Measurements from ENCODE around the gene AGBL3. TPM values are rescaled to one million over a fixed set of nuclear protein-coding genes. Genes with fewer than 3 reads are reported as not detected.

Gene AGBL3
- total and polyA plus RNA-seq, 9 of the 15 experiments (the other 6 are each of a cell fraction or from before 2014, with no cell fraction given), result 0.54 to 2.9 (median 1.7) TPM

- TF ChIP-seq, protein P1, sequence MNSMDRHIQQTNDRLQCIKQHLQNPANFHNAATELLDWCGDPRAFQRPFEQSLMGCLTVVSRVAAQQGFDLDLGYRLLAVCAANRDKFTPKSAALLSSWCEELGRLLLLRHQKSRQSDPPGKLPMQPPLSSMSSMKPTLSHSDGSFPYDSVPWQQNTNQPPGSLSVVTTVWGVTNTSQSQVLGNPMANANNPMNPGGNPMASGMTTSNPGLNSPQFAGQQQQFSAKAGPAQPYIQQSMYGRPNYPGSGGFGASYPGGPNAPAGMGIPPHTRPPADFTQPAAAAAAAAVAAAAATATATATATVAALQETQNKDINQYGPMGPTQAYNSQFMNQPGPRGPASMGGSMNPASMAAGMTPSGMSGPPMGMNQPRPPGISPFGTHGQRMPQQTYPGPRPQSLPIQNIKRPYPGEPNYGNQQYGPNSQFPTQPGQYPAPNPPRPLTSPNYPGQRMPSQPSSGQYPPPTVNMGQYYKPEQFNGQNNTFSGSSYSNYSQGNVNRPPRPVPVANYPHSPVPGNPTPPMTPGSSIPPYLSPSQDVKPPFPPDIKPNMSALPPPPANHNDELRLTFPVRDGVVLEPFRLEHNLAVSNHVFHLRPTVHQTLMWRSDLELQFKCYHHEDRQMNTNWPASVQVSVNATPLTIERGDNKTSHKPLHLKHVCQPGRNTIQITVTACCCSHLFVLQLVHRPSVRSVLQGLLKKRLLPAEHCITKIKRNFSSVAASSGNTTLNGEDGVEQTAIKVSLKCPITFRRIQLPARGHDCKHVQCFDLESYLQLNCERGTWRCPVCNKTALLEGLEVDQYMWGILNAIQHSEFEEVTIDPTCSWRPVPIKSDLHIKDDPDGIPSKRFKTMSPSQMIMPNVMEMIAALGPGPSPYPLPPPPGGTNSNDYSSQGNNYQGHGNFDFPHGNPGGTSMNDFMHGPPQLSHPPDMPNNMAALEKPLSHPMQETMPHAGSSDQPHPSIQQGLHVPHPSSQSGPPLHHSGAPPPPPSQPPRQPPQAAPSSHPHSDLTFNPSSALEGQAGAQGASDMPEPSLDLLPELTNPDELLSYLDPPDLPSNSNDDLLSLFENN (IDR thresholded peaks at IDR 0.05; ENCODE audit: low read depth in 2 of 2, low read length in 2 of 2), result peak in 1 of 2 experiments; percentile 63; a peak in 1 of 4 replicates
- TF ChIP-seq ZNF212 (CRISPR knock-in tag; IDR thresholded peaks at IDR 0.05) (no peak), RBM25 (IDR thresholded peaks at IDR 0.05; ENCODE audit: low read depth, low read length, severe bottlenecking) (peak; percentile 79), ZNF174 (CRISPR knock-in tag; IDR thresholded peaks at IDR 0.05) (no peak), ZNF644 (tag; IDR thresholded peaks at IDR 0.05; ENCODE audit: low read depth) (0 out of 2 replicates have a peak, but pooled peaks have one; percentile 18), YBX1 (IDR thresholded peaks at IDR 0.05) (no peak), ZBED1 (IDR thresholded peaks at IDR 0.05) (no peak), ZNF583 (CRISPR knock-in tag; IDR thresholded peaks at IDR 0.05) (no peak), SRF (CRISPR knock-in tag; IDR thresholded peaks at IDR 0.05) (peak in 1 of 2 experiments; percentile 69; a peak in 2 of 4 replicates), SNRNP70 (optimal IDR thresholded peaks at IDR 0.05; ENCODE audit: low read depth, low read length) (no peak), TRIM24 (IDR thresholded peaks at IDR 0.05) (peak; percentile 25 to 81; a peak in 2 of 4 replicates), MEF2A (IDR thresholded peaks at IDR 0.05; ENCODE audit: control insufficient read depth, low read depth, low read length) (0 out of 2 replicates have a peak, but pooled peaks have one; percentile 9), HMGN3 (IDR thresholded peaks at IDR 0.05; ENCODE audit: borderline replicate concordance, extremely low read depth, insufficient read length, low read depth, low read length) (peak; percentile 88), SRSF7 (optimal IDR thresholded peaks at IDR 0.05; ENCODE audit: low read depth, low read length) (no peak), KDM4B (IDR thresholded peaks at IDR 0.05; ENCODE audit: borderline replicate concordance in 2 of 2, low read depth in 1 of 2) (peak in 1 of 2 experiments; percentile 60; a peak in 1 of 4 replicates), RAD21 (CRISPR knock-in tag; conservative IDR thresholded peaks at IDR 0.05 in 1 of 2, IDR thresholded peaks at IDR 0.05 in 1 of 2) (peak; percentile 53 to 60), ZNF232 (CRISPR knock-in tag; IDR thresholded peaks at IDR 0.05) (peak; percentile 94), MIER1 (IDR thresholded peaks at IDR 0.05; ENCODE audit: low read depth) (0 out of 2 replicates have a peak, but pooled peaks have one; percentile 32), ZNF280A (IDR thresholded peaks at IDR 0.05; ENCODE audit: low read depth, partially characterized antibody) (no peak)
- TF ChIP-seq, protein P2, sequence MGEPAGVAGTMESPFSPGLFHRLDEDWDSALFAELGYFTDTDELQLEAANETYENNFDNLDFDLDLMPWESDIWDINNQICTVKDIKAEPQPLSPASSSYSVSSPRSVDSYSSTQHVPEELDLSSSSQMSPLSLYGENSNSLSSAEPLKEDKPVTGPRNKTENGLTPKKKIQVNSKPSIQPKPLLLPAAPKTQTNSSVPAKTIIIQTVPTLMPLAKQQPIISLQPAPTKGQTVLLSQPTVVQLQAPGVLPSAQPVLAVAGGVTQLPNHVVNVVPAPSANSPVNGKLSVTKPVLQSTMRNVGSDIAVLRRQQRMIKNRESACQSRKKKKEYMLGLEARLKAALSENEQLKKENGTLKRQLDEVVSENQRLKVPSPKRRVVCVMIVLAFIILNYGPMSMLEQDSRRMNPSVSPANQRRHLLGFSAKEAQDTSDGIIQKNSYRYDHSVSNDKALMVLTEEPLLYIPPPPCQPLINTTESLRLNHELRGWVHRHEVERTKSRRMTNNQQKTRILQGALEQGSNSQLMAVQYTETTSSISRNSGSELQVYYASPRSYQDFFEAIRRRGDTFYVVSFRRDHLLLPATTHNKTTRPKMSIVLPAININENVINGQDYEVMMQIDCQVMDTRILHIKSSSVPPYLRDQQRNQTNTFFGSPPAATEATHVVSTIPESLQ (CRISPR knock-in tag; IDR thresholded peaks at IDR 0.05), result peak; percentile 98
These were observed at the start of gene AGBL3 (continued) for GRCh38 chr7:134986363-134987251.
